Activated T-helper 2 cell treated with anti-CD3 and anti-CD28 coated beads, Interferon-gamma antibody, Interleukin-2, Interleukin-4, amounts not matched to agents 10 μg/mL and 5 μg/mL and 100 μg/mL, durations not matched to agents 14 hours and 24 hours and 36 hours (primary cell): ENCODE data around the gene GNAQ. TPM values are rescaled to one million over a fixed set of nuclear protein-coding genes. Genes with fewer than 3 reads are reported as not detected.

Source experiments
- DNase-seq: peaks from one replicate; pipeline ENCODE4 v3.0.0; 2021; ENCODE audit warnings: low spot score
- H3K27ac Mint-ChIP-seq: one replicate; pipeline ENCODE4 v1.8.0; 2021; ENCODE audit warnings: mixed read lengths
- H3K27me3 Mint-ChIP-seq: one replicate; pipeline ENCODE4 v1.8.0; 2021; ENCODE audit warnings: low read depth, mixed read lengths
- H3K36me3 Mint-ChIP-seq: one replicate; pipeline ENCODE4 v1.8.0; 2021; ENCODE audit warnings: low read depth, mixed read lengths
- H3K4me1 Mint-ChIP-seq: one replicate; pipeline ENCODE4 v1.8.0; 2021; ENCODE audit warnings: low read depth, mixed read lengths
- H3K4me3 Mint-ChIP-seq: one replicate; pipeline ENCODE4 v1.8.0; 2021; ENCODE audit warnings: low read depth, mild to moderate bottlenecking, moderate library complexity, mixed read lengths
- H3K9me3 Mint-ChIP-seq: one replicate; pipeline ENCODE4 v1.8.0; 2021; ENCODE audit warnings: mixed read lengths
- intact Hi-C: fragments of 100-400 bp; cut with micrococcal nuclease; formaldehyde crosslinking; loops from one replicate; pipeline ENCODE4 v1.15.1; 2023
- total RNA-seq: library from RNA; stranded (reverse); gene quantifications from 2 replicates; pipeline ENCODE4 v1.2.3, GENCODE V29; 2022

Gene GNAQ
- total RNA-seq, 1 donor from 2014 or later = 28.6 TPM

- Mint-ChIP-seq H3K4me1 (peaks cover 36% of the 10 kb centered on the region), H3K27ac (no peak overlapping the region), H3K4me3 (no peak overlapping the region), H3K27me3 (no peaks in the 10 kb centered on the region), H3K36me3 (peaks cover 23% of the 10 kb centered on the region), H3K9me3 (no peaks in the 10 kb centered on the region)
- intact Hi-C loops = no loop called here
- DNase-seq = no peak
Measured at GRCh38 chr9:77989909-77990308, 41.7 kb downstream of the GNAQ start.

- H3K27me3 Mint-ChIP-seq = no peaks in the 10 kb centered on the region
- H3K36me3 Mint-ChIP-seq = peaks cover 23% of the 10 kb centered on the region
- H3K4me3 Mint-ChIP-seq = no peak overlapping the region
- H3K9me3 Mint-ChIP-seq = no peaks in the 10 kb centered on the region
- no peak overlapping the region for H3K27ac Mint-ChIP-seq
- intact Hi-C loops = no loop called here
- DNase-seq = no peak
- H3K4me1 Mint-ChIP-seq = peaks cover 35% of the 10 kb centered on the region
Measured at GRCh38 chr9:77989458-77989857, 42.2 kb downstream of the GNAQ start.

- Mint-ChIP-seq H3K4me1 (peaks cover 33% of the 10 kb centered on the region), H3K36me3 (peaks cover 26% of the 10 kb centered on the region), H3K27ac (no peak overlapping the region), H3K27me3 (no peaks in the 10 kb centered on the region), H3K9me3 (no peaks in the 10 kb centered on the region), H3K4me3 (no peak overlapping the region)
- intact Hi-C loops = no loop called here
- DNase-seq = no peak
Measured at GRCh38 chr9:77988630-77989029, 43.0 kb downstream of the GNAQ start.

- no peak for DNase-seq
- Mint-ChIP-seq H3K36me3 (peaks cover 29% of the 10 kb centered on the region), H3K4me3 (no peak overlapping the region), H3K27me3 (no peaks in the 10 kb centered on the region), H3K27ac (no peak overlapping the region), H3K9me3 (no peaks in the 10 kb centered on the region), H3K4me1 (peaks cover 40% of the 10 kb centered on the region)
- intact Hi-C loops = no loop called here
Measured at GRCh38 chr9:77987880-77988525, 43.6 kb downstream of the GNAQ start.

GRCh38 chr9:77987081-77987656 lies 44.4 kb downstream of the GNAQ start:
- Mint-ChIP-seq H3K9me3 (no peaks in the 10 kb centered on the region), H3K4me1 (peaks cover 47% of the 10 kb centered on the region), H3K36me3 (peaks cover 28% of the 10 kb centered on the region), H3K27ac (no peak overlapping the region), H3K4me3 (no peak overlapping the region), H3K27me3 (no peaks in the 10 kb centered on the region)
- intact Hi-C loops = no loop called here
- DNase-seq = no peak

- no peak overlapping the region for H3K27ac Mint-ChIP-seq
- DNase-seq = no peak
- peaks cover 17% of the 10 kb centered on the region for H3K36me3 Mint-ChIP-seq
- no peaks in the 10 kb centered on the region for H3K27me3 Mint-ChIP-seq
- no peaks in the 10 kb centered on the region for H3K9me3 Mint-ChIP-seq
- no peak overlapping the region for H3K4me3 Mint-ChIP-seq
- intact Hi-C loops = no loop called here
- peaks cover 52% of the 10 kb centered on the region for H3K4me1 Mint-ChIP-seq
Measured at GRCh38 chr9:77985996-77986395, 45.6 kb downstream of the GNAQ start.

- Mint-ChIP-seq H3K4me3 (no peak overlapping the region), H3K4me1 (peaks cover 63% of the 10 kb centered on the region), H3K27me3 (no peaks in the 10 kb centered on the region), H3K27ac (no peak overlapping the region), H3K36me3 (peaks cover 11% of the 10 kb centered on the region), H3K9me3 (no peaks in the 10 kb centered on the region)
- DNase-seq = no peak
- intact Hi-C loops = no loop called here
Measured at GRCh38 chr9:77983320-77983662, 48.3 kb downstream of the GNAQ start.

- intact Hi-C loops = no loop called here
- Mint-ChIP-seq H3K9me3 (no peaks in the 10 kb centered on the region), H3K36me3 (peaks cover 11% of the 10 kb centered on the region), H3K4me1 (peaks cover 65% of the 10 kb centered on the region), H3K27ac (no peak overlapping the region), H3K27me3 (no peaks in the 10 kb centered on the region), H3K4me3 (no peak overlapping the region)
- no peak for DNase-seq
Measured at GRCh38 chr9:77982581-77983319, 48.9 kb downstream of the GNAQ start.

GRCh38 chr9:77981907-77982306 lies 49.7 kb downstream of the GNAQ start:
- no peak for DNase-seq
- H3K4me3 Mint-ChIP-seq = no peak overlapping the region
- peaks cover 9% of the 10 kb centered on the region for H3K36me3 Mint-ChIP-seq
- H3K27ac Mint-ChIP-seq = no peak overlapping the region
- H3K4me1 Mint-ChIP-seq = peaks cover 70% of the 10 kb centered on the region
- intact Hi-C loops = no loop called here
- H3K9me3 Mint-ChIP-seq = no peaks in the 10 kb centered on the region
- no peaks in the 10 kb centered on the region for H3K27me3 Mint-ChIP-seq

- DNase-seq = no peak
- intact Hi-C loops = no loop called here
- peak overlapping the region; percentile 33 for H3K4me3 Mint-ChIP-seq
- H3K9me3 Mint-ChIP-seq = no peaks in the 10 kb centered on the region
- peaks cover 8% of the 10 kb centered on the region for H3K36me3 Mint-ChIP-seq
- H3K27ac Mint-ChIP-seq = peak overlapping the region; percentile 44
- H3K4me1 Mint-ChIP-seq = peaks cover 69% of the 10 kb centered on the region
- no peaks in the 10 kb centered on the region for H3K27me3 Mint-ChIP-seq
Measured at GRCh38 chr9:77981332-77981731, 50.3 kb downstream of the GNAQ start.

- H3K27me3 Mint-ChIP-seq = no peaks in the 10 kb centered on the region
- H3K4me1 Mint-ChIP-seq = peaks cover 65% of the 10 kb centered on the region
- intact Hi-C loops = no loop called here
- H3K36me3 Mint-ChIP-seq = peaks cover 8% of the 10 kb centered on the region
- DNase-seq = no peak
- no peaks in the 10 kb centered on the region for H3K9me3 Mint-ChIP-seq
- no peak overlapping the region for H3K4me3 Mint-ChIP-seq
- no peak overlapping the region for H3K27ac Mint-ChIP-seq
Measured at GRCh38 chr9:77980622-77981021, 51.0 kb downstream of the GNAQ start.

- no peak for DNase-seq
- intact Hi-C loops = loop anchor here (1.0 to 10.0 kb wide), 6 partner anchors 55 to 257 kb away; partner anchors contain the start of gene CEP78
- no peaks in the 10 kb centered on the region for H3K9me3 Mint-ChIP-seq
- peaks cover 2% of the 10 kb centered on the region for H3K36me3 Mint-ChIP-seq
- H3K27me3 Mint-ChIP-seq = no peaks in the 10 kb centered on the region
- H3K27ac Mint-ChIP-seq = peak overlapping the region; percentile 83
- peaks cover 64% of the 10 kb centered on the region for H3K4me1 Mint-ChIP-seq
- peak overlapping the region; percentile 56 for H3K4me3 Mint-ChIP-seq
Measured at GRCh38 chr9:77978086-77978781, 53.4 kb downstream of the GNAQ start.

GRCh38 chr9:77977210-77977611 lies 54.4 kb downstream of the GNAQ start:
- Mint-ChIP-seq H3K4me3 (peak overlapping the region; percentile 6), H3K36me3 (peaks cover 2% of the 10 kb centered on the region), H3K27ac (peak overlapping the region; percentile 83), H3K9me3 (no peaks in the 10 kb centered on the region), H3K27me3 (no peaks in the 10 kb centered on the region), H3K4me1 (peaks cover 56% of the 10 kb centered on the region)
- DNase-seq = peak; percentile 34
- intact Hi-C loops = loop anchor here (5.0 to 10.0 kb wide), 3 partner anchors 70 to 258 kb away; partner anchors contain the start of gene CEP78
